NCI-H146 treated with DMSO at 0.1 percent for 48 hours (cell line): Measurements from ENCODE around the gene CFAP157.
A peak's percentile ranks its signal among the peaks of the same experiment; 100 is the strongest.
"Not testable (repeated sequence)": the region's sequence is repeated elsewhere in the genome, so short reads cannot be mapped to it uniquely, and the experiment has no call there.

ENCODE experiments used
- DNase-seq: peaks from one replicate; lab custom pipeline; 2025; ENCODE audit not compliant: unreplicated experiment; lab: John Stamatoyannopoulos, UW

The CFAP157 gene

DNA sequence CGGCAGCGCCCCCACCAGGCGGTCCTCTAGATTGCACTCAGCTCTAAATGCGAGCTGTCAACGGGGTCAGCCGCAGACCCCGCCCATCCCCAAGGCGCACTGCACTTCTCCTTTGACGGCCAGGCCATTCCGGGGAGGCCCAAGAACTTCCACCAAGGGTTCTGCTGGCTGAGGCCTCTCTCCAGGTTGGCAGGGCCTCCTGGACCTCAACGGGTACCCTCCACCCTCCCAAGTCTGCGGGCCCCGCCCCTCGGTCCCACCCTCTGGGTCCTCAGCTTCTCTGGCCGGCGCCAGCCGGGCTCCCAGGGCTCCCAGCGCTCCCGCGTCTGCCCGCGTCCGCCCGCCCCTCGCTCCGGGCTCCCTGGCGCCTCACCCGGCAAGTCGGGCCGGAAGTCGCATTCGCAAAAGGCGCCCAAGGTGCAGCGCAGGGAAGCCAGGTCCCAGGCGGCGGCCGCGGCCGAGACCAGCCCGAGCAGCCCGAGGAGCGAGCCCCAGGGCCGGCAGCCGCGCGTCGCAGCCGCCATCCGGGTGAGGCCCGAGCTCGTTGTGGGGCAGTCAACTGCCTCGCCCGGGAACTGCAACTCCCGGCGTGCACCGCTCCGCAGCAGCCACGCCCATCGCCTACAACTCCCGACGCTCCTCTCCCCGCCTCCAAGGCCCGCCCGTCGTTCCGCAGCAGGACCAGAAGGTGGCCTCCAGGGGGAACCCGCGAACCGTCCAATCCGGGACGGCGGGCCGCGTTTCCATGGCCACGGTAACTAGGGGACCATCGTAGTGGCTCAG lies 28.1 kb downstream of the CFAP157 start, which contains the start of gene TOR2A:
TOR2A (minus strand) TSS at position 548 of the 783 bp plus-strand sequence; CDS start at position 524, 24 bp downstream.
- DNase-seq = peak; percentile 84

- DNase-seq = peak; percentile 22
Measured at GRCh38 chr9:127735530-127736185, 28.9 kb downstream of the CFAP157 start.

DNA sequence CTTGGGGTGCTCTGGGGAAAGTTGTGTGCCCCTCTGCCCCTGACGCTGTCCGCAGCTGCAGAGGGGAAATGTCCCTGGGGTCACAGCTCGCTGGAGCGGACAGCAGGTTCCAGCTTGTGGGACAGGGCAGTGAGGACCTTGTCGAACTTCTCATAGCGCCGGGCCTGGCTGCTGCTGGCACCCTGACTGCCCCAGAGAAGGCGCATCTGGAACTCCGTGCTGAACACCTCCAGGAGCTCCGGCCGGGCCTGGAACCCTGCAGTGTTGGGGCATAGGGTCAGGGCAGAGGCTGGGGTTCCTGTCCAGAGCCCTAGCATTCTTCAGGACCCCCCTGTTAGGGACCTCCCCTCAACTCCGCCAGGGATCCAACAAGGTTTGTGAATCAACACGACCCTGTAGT lies 31.9 kb downstream of the CFAP157 start:
- no peak for DNase-seq

DNA sequence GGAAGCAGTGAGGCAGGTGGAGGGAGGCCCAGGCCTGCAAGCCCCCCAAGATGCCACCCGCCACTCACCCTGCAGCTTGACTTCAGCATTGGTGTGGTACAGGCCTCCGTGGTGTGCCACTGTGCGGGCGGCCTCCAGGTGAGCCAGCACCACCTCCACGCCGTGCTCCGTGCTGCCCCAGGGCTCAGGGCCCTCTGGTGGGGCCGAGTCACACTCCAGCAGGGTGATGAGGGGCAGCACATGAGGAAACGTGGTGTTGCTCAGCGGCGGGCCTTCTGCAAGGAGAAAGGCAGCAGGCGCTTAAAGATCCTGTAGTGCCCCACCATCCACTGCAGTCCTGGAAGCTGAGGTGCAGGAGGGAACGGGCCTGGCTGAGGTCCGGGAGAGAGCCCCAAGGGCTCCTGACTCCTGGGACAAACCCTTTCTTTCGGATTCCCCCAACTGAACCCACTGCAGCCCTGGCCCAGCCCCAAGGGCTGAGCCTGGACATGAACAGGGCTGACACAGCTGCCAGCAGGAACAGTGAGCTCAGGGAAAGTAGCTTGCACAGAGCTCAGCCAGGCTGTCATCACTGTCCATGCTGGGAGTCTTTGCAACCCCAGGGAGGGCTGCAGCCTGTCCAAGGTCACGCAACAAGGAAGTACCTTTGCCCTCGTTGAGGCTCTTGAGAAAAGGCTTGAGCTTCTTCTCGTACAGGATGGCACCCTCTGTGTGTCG lies 33.0 kb downstream of the CFAP157 start:
- DNase-seq = no peak

DNA sequence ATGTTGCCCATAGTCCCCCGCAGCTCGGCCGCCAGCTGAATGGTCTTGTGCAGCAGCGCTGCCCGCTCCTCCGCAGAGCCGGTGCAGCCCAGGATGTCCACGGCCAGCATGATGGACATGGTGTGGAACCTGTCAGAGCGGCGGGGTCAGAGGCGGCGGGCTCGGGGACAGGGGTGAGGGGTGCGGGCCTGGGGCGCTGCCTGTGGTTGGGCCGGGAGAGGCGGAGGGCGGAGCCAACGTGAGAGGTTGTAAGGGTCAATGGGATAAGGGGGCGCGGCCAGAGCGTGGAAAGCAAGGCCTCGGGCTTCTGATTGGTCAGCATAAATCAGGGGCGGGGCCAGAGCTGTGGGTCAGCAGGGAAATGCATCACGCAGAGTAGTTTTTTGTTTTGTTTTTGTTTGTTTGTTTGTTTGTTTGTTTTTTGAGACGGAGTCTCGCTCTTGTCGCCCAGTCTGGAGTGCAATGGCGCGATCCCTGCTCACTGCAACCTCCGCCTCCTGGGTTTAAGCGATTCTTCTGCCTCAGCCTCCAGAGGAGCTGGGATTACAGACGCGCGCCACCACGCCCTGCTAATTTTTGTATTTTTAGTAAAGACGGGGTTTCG lies 35.1 kb downstream of the CFAP157 start:
- DNase-seq = peak; percentile 73

DNA sequence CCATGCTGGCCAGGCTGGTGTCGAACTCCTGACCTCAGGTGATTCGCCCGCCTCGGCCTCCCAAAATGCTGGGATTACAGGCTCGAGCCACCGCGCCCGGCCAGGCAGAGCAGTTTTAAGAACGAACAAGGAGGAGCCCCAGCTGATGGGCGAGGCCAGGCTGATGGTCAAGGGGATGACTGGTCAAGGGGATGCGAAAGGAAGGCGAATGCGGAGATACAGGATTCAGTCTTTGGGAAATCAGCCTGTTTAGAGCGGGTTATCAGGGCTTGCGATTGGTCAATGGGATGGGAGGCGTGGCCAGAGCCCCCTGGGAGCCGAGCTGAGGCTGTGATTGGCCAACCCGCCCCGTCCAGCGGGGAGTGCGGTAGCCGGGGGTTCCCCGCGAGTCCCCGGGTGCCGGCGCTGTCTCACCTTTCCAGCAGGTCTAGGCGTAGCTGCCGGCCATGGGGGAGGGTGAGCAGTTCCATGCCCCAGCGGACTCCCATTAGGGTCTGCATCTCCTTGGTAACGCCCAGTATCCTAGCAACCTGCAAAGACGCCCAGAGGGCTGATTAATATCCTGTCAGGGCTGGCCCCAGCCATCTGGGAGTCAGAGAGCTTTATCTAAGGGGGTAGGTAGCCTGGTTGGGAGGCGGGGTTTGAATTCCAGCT lies 35.8 kb downstream of the CFAP157 start:
- DNase-seq = peak; percentile 97

- no peak for DNase-seq
Measured at GRCh38 chr9:127744398-127745110, 37.8 kb downstream of the CFAP157 start.

DNA sequence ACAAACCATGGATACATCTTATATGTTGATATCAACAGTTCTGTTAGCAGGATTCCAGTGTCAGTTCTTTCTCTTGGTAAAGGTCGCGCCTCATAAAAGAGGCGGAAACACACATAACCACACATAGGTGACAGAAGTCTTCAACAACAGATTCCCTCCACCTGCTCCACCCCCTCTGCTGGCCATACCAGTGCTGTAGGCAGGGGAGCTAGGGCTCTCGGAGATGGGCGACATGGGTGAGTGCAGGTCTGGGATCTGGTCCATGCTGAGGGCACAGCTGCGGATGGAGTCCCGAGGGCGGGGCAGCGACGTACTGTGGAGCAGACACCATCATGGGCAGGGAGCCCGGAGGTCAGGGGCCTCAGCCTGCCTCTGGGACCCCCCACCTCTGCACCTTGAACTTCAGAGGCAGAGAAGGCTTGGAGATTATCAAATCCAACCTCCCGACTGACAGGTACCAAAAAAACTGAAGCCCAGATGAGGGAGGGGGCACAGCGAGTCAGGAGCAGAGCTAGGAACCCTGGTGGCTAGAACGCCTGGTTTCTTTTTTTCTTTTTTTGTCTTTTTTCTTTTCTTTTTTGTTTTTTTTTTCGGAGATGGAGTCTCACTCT lies 40.3 kb downstream of the CFAP157 start:
- no peak for DNase-seq

- DNase-seq = no peak
Measured at GRCh38 chr9:127749090-127749787, 42.5 kb downstream of the CFAP157 start.

GRCh38 chr9:127751269-127752054 lies 44.7 kb downstream of the CFAP157 start:
- no peak for DNase-seq

GRCh38 chr9:127753148-127753547 lies 46.4 kb downstream of the CFAP157 start:
- no peak for DNase-seq

GRCh38 chr9:127753622-127754021 lies 46.8 kb downstream of the CFAP157 start:
- DNase-seq = no peak

GRCh38 chr9:127754099-127755060 lies 47.6 kb downstream of the CFAP157 start:
- no peak for DNase-seq

DNA sequence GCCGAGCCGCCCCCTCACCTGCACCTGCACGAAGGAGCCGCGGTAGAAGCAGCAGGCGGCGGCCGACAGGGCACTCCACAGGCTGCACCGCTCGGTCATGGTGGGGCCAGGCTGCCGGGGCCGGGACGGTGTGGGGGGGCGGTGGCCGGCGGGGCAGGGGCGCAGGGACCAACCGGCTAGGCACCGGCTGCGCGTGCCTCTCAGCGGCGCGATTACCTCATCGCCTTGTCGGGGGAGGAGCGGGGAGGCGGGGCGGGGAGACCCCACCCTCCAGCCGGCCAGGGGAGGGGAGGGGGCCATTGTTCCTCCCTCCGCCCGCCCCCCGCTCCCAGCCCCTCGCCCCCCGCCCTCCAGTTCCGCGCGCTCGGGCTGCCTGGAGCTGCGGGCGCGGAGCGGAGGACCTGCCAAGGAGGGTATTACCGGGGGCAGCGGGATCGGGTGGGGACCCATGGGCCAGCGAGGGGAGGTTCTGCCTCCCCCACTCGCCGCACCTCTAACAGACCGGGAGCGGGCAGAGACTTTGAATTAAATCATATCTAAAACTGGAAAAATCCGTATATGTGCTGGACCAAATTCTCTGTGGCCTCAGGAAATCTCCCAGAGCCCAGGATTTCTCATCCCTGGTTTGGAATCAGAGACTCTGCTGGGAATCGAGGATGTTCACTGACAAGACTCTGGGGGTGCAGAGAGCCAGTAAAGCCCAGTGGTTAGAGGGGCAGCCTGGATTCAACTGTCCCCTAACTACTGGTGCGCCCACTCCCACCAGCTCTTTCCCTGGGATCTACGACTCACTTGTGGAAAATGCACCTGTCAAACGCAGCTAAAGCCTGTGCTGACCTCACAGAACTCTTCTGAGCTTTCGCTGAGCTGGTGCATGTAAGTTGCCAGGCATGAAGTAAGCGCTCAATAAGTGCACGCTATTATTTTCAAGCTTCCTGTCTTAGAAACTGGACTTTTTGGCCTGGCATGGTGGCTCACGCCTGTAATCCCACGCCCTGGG lies 48.6 kb downstream of the CFAP157 start:
- DNase-seq = no peak

- DNase-seq = no peak
Measured at GRCh38 chr9:127756233-127756632, 49.4 kb downstream of the CFAP157 start.

- DNase-seq = not testable (repeated sequence)
Measured at GRCh38 chr9:127756776-127757175, 50.0 kb downstream of the CFAP157 start.
